OCI-LY7 (cell line): ENCODE results near the gene TTC9C. TPM values are rescaled to one million over a fixed set of nuclear protein-coding genes. Genes with fewer than 3 reads are reported as not detected.
A peak's percentile ranks its signal among the peaks of the same experiment; 100 is the strongest.

Experiments
- BruUV-seq: library from RNA; stranded (reverse); fragments of 400-500 nt; replicated peaks from 2 replicates; lab custom pipeline; 2021; lab: Mats Ljungman, UMichigan
- CTCF ChIA-PET: fragments of 300-600 bp; sonication (Branson Sonifier 250); formaldehyde crosslinking; loops from one replicate; lab custom pipeline; 2022; ENCODE audit warnings: antibody characterized with exemption; ENCODE audit not compliant: unreplicated experiment; lab: Charles Lee
- POLR2A ChIA-PET: fragments of 300-600 bp; sonication (Branson Sonifier 250); formaldehyde crosslinking; loops from one replicate; lab custom pipeline; 2022; ENCODE audit warnings: antibody characterized with exemption; lab: Charles Lee
- DNase-seq: peaks from one replicate; pipeline ENCODE4 v3.0.0-alpha.2; 2015; ENCODE audit warnings: low spot score
- H2AFZ ChIP-seq: fragments of 200-600 bp; sonication (generic), shearing (Covaris generic); 2 replicates; pipeline ENCODE4 v1.6.1; 2014; ENCODE audit warnings: mild to moderate bottlenecking, antibody characterized with exemption, low read length, moderate library complexity
- H3K27ac ChIP-seq: fragments of 200-600 bp; sonication (generic); 2 replicates; pipeline ENCODE4 v1.5.1; 2014; ENCODE audit warnings: mixed run types, low read depth, mild to moderate bottlenecking, moderate library complexity, low read length, inconsistent platforms; ENCODE audit not compliant: poor library complexity, severe bottlenecking
- H3K36me3 ChIP-seq: fragments of 200-600 bp; sonication (generic); 2 replicates; pipeline ENCODE4 v1.6.1; 2014; ENCODE audit warnings: mild to moderate bottlenecking, antibody characterized with exemption, low read length, moderate library complexity, mixed read lengths; ENCODE audit not compliant: insufficient read depth
- H3K4me1 ChIP-seq: fragments of 200-600 bp; sonication (generic); 2 replicates; pipeline ENCODE4 v1.5.1; 2014; ENCODE audit warnings: mild to moderate bottlenecking, low read length; ENCODE audit not compliant: insufficient read depth, poor library complexity, severe bottlenecking
- H3K4me2 ChIP-seq: fragments of 200-600 bp; sonication (generic); 2 replicates; pipeline ENCODE4 v1.6.1; 2014; ENCODE audit warnings: mild to moderate bottlenecking, low read length
- H3K4me3 ChIP-seq: fragments of 200-600 bp; sonication (generic); 2 replicates; pipeline ENCODE4 v1.5.1; 2014; ENCODE audit warnings: mild to moderate bottlenecking, low read depth, low read length; ENCODE audit not compliant: poor library complexity, severe bottlenecking
- H3K79me2 ChIP-seq: fragments of 200-600 bp; sonication (generic); 2 replicates; pipeline ENCODE4 v1.6.1; 2016; ENCODE audit warnings: low read depth, mild to moderate bottlenecking, low read length, moderate library complexity, mixed read lengths; ENCODE audit not compliant: insufficient read depth
- H3K9me2 ChIP-seq: fragments of 200-600 bp; sonication (generic); 2 replicates; pipeline ENCODE4 v1.6.1; 2016; ENCODE audit warnings: mild to moderate bottlenecking, low read length, mixed read lengths; ENCODE audit not compliant: insufficient read depth
- H3K9me3 ChIP-seq: fragments of 200-600 bp; sonication (generic); 2 replicates; pipeline ENCODE4 v1.6.1; 2014; ENCODE audit warnings: mild to moderate bottlenecking, mixed run types, low read length, mixed read lengths
- H4K20me1 ChIP-seq: fragments of 200-600 bp; sonication (generic); 2 replicates; pipeline ENCODE4 v1.6.1; 2014; ENCODE audit warnings: mild to moderate bottlenecking, antibody characterized with exemption, low read length, moderate library complexity, mixed read lengths; ENCODE audit not compliant: insufficient read depth
- EZH2phosphoT487 ChIP-seq: fragments of 200-600 bp; sonication (generic); IDR thresholded peaks from 2 replicates; pipeline ENCODE4 v1.6.1; 2018; ENCODE audit warnings: low read depth, borderline replicate concordance, mild to moderate bottlenecking, mixed run types, antibody characterized with exemption, low read length, moderate library complexity, mixed read lengths
- intact Hi-C: fragments of 100-400 bp; cut with micrococcal nuclease; formaldehyde crosslinking; loops from one replicate; pipeline ENCODE4 v1.10.0; 2022; ENCODE audit not compliant: unreplicated experiment
- total RNA-seq, 2 experiments: library from RNA; depleted of rRNA in 1 of 2; stranded (reverse); fragments of >200 nt in 1 of 2; shearing (Covaris generic) in 1 of 2; gene quantifications; 2 replicates each; pipeline ENCODE4 v1.2.3, GENCODE V29; 2014 to 2022
- TF ChIP-seq, protein P1 (sequence below): fragments of 200-600 bp; sonication (generic); conservative IDR thresholded peaks from 2 replicates; pipeline ENCODE4 v1.5.1; 2014; ENCODE audit warnings: mild to moderate bottlenecking, antibody characterized with exemption, low read length, moderate library complexity, mixed read lengths

Gene TTC9C
- total RNA-seq, 2 experiments from 2014 or later = 51.7 to 70.2 TPM

- TF ChIP-seq EZH2phosphoT487 = no peak
- TF ChIP-seq, protein P1, sequence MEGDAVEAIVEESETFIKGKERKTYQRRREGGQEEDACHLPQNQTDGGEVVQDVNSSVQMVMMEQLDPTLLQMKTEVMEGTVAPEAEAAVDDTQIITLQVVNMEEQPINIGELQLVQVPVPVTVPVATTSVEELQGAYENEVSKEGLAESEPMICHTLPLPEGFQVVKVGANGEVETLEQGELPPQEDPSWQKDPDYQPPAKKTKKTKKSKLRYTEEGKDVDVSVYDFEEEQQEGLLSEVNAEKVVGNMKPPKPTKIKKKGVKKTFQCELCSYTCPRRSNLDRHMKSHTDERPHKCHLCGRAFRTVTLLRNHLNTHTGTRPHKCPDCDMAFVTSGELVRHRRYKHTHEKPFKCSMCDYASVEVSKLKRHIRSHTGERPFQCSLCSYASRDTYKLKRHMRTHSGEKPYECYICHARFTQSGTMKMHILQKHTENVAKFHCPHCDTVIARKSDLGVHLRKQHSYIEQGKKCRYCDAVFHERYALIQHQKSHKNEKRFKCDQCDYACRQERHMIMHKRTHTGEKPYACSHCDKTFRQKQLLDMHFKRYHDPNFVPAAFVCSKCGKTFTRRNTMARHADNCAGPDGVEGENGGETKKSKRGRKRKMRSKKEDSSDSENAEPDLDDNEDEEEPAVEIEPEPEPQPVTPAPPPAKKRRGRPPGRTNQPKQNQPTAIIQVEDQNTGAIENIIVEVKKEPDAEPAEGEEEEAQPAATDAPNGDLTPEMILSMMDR = peak; percentile 70
- Histone ChIP-seq H3K9me2 (no peaks in the 10 kb centered on the region), H2AFZ (no peak overlapping the region), H3K27ac (no peak overlapping the region), H3K79me2 (peaks cover 50% of the 10 kb centered on the region), H3K4me1 (peaks cover 12% of the 10 kb centered on the region), H4K20me1 (no peaks in the 10 kb centered on the region), H3K36me3 (peaks cover 48% of the 10 kb centered on the region), H3K9me3 (no peaks in the 10 kb centered on the region), H3K4me2 (no peak overlapping the region), H3K4me3 (no peak overlapping the region)
- CTCF ChIA-PET = no interaction called here
- POLR2A ChIA-PET = no interaction called here
- intact Hi-C loops = loop anchor here (10.0 kb wide), 1 partner anchor 292 kb away; no protein-coding TSS in a partner anchor
- peak; percentile 47 for DNase-seq
- no TSS peak for BruUV-seq
Observed at GRCh38 chr11:62732830-62733229, 4.5 kb downstream of the TTC9C start.

- BruUV-seq = no TSS peak
Observed at GRCh38 chr11:62737196-62737595, 8.9 kb downstream of the TTC9C start.

More at GRCh38 chr11:62737196-62737595, 8.9 kb downstream of the TTC9C start:
- H3K4me1 ChIP-seq = no peaks in the 10 kb centered on the region
- no peak for TF ChIP-seq EZH2phosphoT487
- TF ChIP-seq, protein P1 = no peak
- CTCF ChIA-PET = no interaction called here
- H3K4me2 ChIP-seq = no peak overlapping the region
- H4K20me1 ChIP-seq = no peaks in the 10 kb centered on the region
- H2AFZ ChIP-seq = no peak overlapping the region
- peaks cover 74% of the 10 kb centered on the region for H3K36me3 ChIP-seq
- DNase-seq = no peak
- peaks cover 12% of the 10 kb centered on the region; the same call in 1 of the 2 replicates for H3K79me2 ChIP-seq
- H3K4me3 ChIP-seq = no peak overlapping the region
- no peak overlapping the region for H3K27ac ChIP-seq
- no peaks in the 10 kb centered on the region for H3K9me2 ChIP-seq
- H3K9me3 ChIP-seq = no peaks in the 10 kb centered on the region
- POLR2A ChIA-PET = interaction anchor here (1.1 to 2.2 kb wide), 3 partner anchors 10 to 17 kb away, joined by 4 to 7 read pairs (median 4); partner anchors contain the start of genes HNRNPUL2, TTC9C and ZBTB3
- intact Hi-C loops = loop anchor here (10.0 kb wide), 1 partner anchor 288 kb away; no protein-coding TSS in a partner anchor
